Astrocyte (in vitro differentiated cells and primary cell): ENCODE data around the gene OR1A1.

ENCODE experiments used
- EZH2 ChIP-seq: IDR thresholded peaks from 2 replicates; pipeline ENCODE4 v1.6.1; 2012; ENCODE audit warnings: mild to moderate bottlenecking, low read length, inconsistent platforms; ENCODE audit not compliant: insufficient read depth
- TF ChIP-seq, protein P1 (sequence below): IDR thresholded peaks from 2 replicates; pipeline ENCODE4 v1.5.1; 2011; ENCODE audit warnings: low read depth, mild to moderate bottlenecking, inconsistent platforms, low read length, moderate library complexity; ENCODE audit not compliant: insufficient read depth

DNA sequence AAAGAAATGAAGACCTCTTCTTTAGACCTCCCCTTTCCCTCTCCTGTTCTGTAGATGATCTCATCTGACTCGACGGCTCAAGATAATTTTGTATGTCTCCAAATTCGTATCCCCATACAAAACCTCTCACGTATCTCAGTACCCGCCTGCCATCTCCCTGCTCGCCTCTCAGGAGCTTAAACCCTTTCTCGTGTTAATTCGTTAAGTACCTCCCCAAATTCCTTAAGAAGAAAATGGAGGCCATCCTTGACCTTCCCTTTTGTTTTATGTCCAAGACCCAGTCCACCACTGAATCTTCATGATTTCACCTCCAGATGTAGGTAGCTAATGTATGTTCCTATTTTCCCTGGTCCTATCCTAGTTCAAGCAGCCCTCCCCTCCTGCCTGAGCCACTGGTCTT is 49.1 kb downstream of the OR1A1 start:
- TF ChIP-seq, protein P1, sequence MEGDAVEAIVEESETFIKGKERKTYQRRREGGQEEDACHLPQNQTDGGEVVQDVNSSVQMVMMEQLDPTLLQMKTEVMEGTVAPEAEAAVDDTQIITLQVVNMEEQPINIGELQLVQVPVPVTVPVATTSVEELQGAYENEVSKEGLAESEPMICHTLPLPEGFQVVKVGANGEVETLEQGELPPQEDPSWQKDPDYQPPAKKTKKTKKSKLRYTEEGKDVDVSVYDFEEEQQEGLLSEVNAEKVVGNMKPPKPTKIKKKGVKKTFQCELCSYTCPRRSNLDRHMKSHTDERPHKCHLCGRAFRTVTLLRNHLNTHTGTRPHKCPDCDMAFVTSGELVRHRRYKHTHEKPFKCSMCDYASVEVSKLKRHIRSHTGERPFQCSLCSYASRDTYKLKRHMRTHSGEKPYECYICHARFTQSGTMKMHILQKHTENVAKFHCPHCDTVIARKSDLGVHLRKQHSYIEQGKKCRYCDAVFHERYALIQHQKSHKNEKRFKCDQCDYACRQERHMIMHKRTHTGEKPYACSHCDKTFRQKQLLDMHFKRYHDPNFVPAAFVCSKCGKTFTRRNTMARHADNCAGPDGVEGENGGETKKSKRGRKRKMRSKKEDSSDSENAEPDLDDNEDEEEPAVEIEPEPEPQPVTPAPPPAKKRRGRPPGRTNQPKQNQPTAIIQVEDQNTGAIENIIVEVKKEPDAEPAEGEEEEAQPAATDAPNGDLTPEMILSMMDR, result no peak
- no peak for TF ChIP-seq EZH2
